Endothelial cell (in vitro differentiated cells): Measurements from ENCODE around the gene PLAAT2. TPM values are rescaled to one million over a fixed set of nuclear protein-coding genes. Genes with fewer than 3 reads are reported as not detected.
A peak's percentile ranks its signal among the peaks of the same experiment; 100 is the strongest.
"Not testable (repeated sequence)": the region's sequence is repeated elsewhere in the genome, so short reads cannot be mapped to it uniquely, and the experiment has no call there.

Source experiments
- DNase-seq: peaks from one replicate; pipeline ENCODE4 v3.0.0; 2021; ENCODE audit warnings: low spot score
- H3K27ac Mint-ChIP-seq: one replicate; pipeline ENCODE4 v1.8.0; 2021; ENCODE audit warnings: mixed read lengths, inconsistent platforms; ENCODE audit not compliant: unreplicated experiment
- H3K27me3 Mint-ChIP-seq: one replicate; pipeline ENCODE4 v1.8.0; 2021; ENCODE audit warnings: mild to moderate bottlenecking, moderate library complexity, mixed read lengths, inconsistent platforms; ENCODE audit not compliant: unreplicated experiment
- H3K36me3 Mint-ChIP-seq: one replicate; pipeline ENCODE4 v1.8.0; 2021; ENCODE audit warnings: mild to moderate bottlenecking, low read depth, mixed read lengths, inconsistent platforms; ENCODE audit not compliant: unreplicated experiment
- H3K4me1 Mint-ChIP-seq: one replicate; pipeline ENCODE4 v1.8.0; 2021; ENCODE audit warnings: mild to moderate bottlenecking, mixed read lengths, inconsistent platforms; ENCODE audit not compliant: unreplicated experiment
- H3K4me3 Mint-ChIP-seq: one replicate; pipeline ENCODE4 v1.8.0; 2021; ENCODE audit warnings: mild to moderate bottlenecking, mixed read lengths, inconsistent platforms; ENCODE audit not compliant: unreplicated experiment
- H3K9me3 Mint-ChIP-seq: one replicate; pipeline ENCODE4 v1.8.0; 2021; ENCODE audit warnings: mixed read lengths, inconsistent platforms; ENCODE audit not compliant: unreplicated experiment
- CTCF ChIP-seq: fragments of 200-600 bp; sonication (generic); IDR thresholded peaks from one replicate; pipeline ENCODE4 v1.5.0; 2021; ENCODE audit warnings: antibody characterized with exemption; ENCODE audit not compliant: unreplicated experiment
- total RNA-seq: library from RNA; stranded (reverse); fragmentation: NEBNext Ultra II Directional; extraction: Animal tissue kit (Norgen Biotek cat#: 25700); gene quantifications from one replicate; pipeline ENCODE4 v1.2.1, GENCODE V29; 2021; ENCODE audit not compliant: unreplicated experiment

Gene PLAAT2
- total RNA-seq, 1 donor from 2014 or later = not detected

- peaks cover 10% of the 10 kb centered on the region for H3K4me1 Mint-ChIP-seq
- peak overlapping the region; percentile 2 for H3K27ac Mint-ChIP-seq
- no peaks in the 10 kb centered on the region for H3K36me3 Mint-ChIP-seq
- TF ChIP-seq CTCF = no peak
- no peak for DNase-seq
- H3K27me3 Mint-ChIP-seq = no peaks in the 10 kb centered on the region
- no peaks in the 10 kb centered on the region for H3K9me3 Mint-ChIP-seq
- H3K4me3 Mint-ChIP-seq = no peak overlapping the region
Observed at GRCh38 chr11:63609971-63610580, 46.9 kb upstream of the PLAAT2 start.

DNA sequence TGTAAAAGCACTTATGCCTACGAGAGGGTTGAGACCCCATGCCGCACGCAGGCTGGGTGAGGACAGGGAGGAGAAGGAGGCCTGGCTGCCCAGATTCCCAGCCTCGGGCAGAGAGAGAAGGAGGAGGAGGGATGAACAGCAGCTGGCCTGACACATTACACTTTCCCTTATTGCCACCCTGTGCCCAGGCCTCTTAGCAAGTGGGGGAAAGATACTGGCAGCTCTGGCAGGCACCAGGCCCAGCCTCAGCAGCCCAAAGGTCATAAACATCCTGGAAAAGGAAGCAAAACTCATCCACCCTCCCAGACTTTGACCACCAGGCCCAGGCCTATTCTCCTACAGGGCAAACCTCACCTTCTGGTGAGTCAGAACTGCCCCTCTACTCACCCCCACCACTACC, 46.4 kb upstream of the PLAAT2 start:
- H3K27ac Mint-ChIP-seq = no peak overlapping the region
- no peaks in the 10 kb centered on the region for H3K36me3 Mint-ChIP-seq
- no peaks in the 10 kb centered on the region for H3K9me3 Mint-ChIP-seq
- peaks cover 10% of the 10 kb centered on the region for H3K4me1 Mint-ChIP-seq
- no peaks in the 10 kb centered on the region for H3K27me3 Mint-ChIP-seq
- H3K4me3 Mint-ChIP-seq = no peak overlapping the region
- TF ChIP-seq CTCF = no peak
- DNase-seq = no peak

- peaks cover 10% of the 10 kb centered on the region for H3K4me1 Mint-ChIP-seq
- no peaks in the 10 kb centered on the region for H3K27me3 Mint-ChIP-seq
- H3K27ac Mint-ChIP-seq = no peak overlapping the region
- no peak for DNase-seq
- TF ChIP-seq CTCF = no peak
- no peaks in the 10 kb centered on the region for H3K36me3 Mint-ChIP-seq
- no peak overlapping the region for H3K4me3 Mint-ChIP-seq
- no peaks in the 10 kb centered on the region for H3K9me3 Mint-ChIP-seq
Observed at GRCh38 chr11:63608353-63609345, 45.5 kb upstream of the PLAAT2 start.

DNA sequence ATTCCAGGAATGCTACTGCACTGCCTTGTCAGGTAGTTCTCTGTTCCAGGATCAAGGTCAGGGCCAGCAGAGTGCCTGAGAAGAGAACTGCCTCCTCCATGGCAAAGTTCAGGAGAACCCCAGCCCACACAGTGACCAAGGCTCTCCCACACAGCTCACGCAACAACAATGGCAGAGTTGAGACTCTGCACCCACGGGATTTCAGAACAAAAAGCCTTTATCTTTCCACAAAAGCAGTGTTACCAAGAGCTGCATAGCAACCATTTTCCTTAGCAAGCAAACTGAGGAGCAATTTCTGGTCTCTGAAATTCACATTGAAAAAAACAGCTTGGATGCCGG, 40.0 kb upstream of the PLAAT2 start:
- Mint-ChIP-seq H3K36me3 (no peaks in the 10 kb centered on the region), H3K27ac (no peak overlapping the region), H3K27me3 (no peaks in the 10 kb centered on the region)

DNA sequence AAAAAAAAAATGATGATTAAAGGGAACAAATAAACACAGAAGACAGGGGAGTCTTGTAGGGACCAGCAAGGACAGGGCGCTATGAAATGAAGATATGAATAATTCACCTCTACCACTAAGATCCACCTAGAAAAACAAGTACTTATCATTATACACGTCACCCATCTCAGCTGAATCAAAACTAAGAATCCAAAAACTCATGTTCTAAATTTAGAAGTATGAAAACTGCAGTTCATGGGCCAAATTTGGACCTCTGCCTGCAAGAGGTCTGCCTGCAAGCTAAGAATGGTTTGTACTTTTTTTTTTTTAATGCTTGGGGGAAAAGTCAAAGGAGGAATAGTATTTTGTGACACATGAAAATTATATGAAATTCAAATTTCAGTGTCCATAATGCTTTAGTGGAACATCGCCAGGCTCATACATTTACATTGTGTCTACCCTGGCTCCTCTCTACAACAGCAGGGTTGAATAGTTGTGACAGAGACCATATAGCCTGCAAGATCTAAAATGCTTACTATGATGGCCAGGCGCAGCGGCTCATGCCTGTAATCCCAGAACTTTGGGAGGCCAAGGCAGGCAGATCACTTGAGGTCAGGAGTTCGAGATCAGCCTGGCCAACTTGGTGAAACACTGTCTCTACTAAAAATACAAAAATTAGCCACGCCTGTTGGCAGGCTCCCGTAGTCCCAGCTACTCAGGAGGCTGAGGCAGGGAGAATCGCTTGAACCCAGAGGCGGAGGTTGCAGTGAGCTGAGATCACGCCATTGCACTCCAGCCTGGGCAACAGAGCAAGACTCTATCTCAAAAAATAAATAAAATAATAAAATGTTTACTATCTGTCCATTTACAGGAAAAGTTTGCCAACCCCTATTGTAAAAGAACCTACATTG, 39.4 kb upstream of the PLAAT2 start:
- not testable (repeated sequence) for DNase-seq, H3K27me3 Mint-ChIP-seq, H3K27ac Mint-ChIP-seq, H3K36me3 Mint-ChIP-seq, H3K9me3 Mint-ChIP-seq, H3K4me3 Mint-ChIP-seq, H3K4me1 Mint-ChIP-seq

More for the DNA sequence above, 40.0 kb upstream of the PLAAT2 start:
- no peak for TF ChIP-seq CTCF
- Mint-ChIP-seq H3K4me1 (no peaks in the 10 kb centered on the region), H3K4me3 (no peak overlapping the region), H3K9me3 (no peaks in the 10 kb centered on the region)
- no peak for DNase-seq
